GM21576 (cell line): ENCODE measurements around the gene TBC1D8B.
A peak's percentile ranks its signal among the peaks of the same experiment; 100 is the strongest.
"Not testable (repeated sequence)": the region's sequence is repeated elsewhere in the genome, so short reads cannot be mapped to it uniquely, and the experiment has no call there.

Source experiments
- ATAC-seq: cut with Tn5 transposase; IDR thresholded peaks from one replicate; pipeline ENCODE4 v1.9.1; 2021; ENCODE audit warnings: mild to moderate bottlenecking, moderate library complexity; ENCODE audit not compliant: unreplicated experiment

Gene TBC1D8B

DNA sequence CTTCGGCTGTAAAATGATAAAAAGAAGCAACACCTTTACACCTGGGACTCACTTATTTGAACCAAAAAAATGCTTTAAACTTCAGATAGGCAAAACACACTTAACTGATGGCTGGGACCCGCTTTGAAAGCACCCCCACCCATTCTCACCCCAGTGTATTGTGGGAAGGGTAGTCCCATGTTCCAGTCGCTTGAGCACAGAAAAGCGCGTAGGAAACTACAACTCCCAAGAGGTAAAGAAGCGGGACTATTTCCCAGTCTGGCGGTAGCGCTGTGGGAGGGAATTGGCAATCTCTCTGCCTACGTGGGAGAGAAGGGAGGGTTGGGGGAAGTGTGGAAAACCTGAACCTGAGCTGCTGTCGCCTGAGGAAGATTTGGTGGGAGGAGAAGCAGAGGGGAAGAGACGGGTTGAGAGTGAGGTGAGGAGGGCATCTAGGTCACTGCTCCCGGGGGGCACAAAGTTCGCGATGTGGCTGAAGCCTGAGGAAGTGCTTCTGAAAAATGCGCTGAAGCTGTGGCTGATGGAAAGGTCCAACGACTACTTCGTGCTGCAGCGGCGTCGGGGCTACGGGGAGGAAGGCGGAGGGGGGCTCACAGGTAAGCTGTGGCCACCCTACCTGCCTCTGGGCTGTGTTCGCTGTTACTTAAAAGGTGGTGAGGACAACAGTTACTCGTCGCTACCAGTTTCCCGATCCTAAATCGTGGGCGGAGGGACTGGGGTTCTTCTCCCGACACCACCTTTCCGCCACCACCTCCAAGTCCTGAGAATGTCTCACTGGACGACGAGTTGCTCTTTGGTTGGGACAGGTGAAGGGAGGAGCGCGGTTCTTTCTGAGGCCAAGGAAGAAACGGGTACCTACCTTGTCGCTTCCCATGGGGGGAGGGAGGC lies at the start of gene TBC1D8B:
TSS of gene TBC1D8B (plus strand) at position 286 of the 888 bp plus-strand sequence. CDS start at position 467, 181 bp downstream.
- ATAC-seq, result peak; percentile 94

DNA sequence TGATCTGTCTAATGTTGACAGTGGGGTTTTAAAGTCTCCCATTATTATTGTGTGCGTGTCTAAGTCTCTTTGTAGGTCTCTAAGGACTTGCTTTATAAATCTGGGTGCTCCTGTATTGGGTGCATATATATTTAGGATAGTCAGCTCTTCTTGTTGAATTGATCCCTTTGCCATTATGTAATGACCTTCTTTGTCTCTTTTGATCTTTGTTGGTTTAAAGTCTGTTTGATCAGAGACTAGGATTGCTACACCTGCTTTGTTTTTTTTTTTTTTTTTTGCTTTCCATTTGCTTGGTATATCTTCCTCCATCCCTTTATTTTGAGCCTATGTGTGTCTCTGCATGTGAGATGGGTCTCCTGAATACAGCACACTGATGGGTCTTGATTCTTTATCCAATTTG lies 33.2 kb upstream of the TBC1D8B start:
- not testable (repeated sequence) for ATAC-seq

- no peak for ATAC-seq
Observed at GRCh38 chrX:106774981-106775380, 27.5 kb upstream of the TBC1D8B start.

DNA sequence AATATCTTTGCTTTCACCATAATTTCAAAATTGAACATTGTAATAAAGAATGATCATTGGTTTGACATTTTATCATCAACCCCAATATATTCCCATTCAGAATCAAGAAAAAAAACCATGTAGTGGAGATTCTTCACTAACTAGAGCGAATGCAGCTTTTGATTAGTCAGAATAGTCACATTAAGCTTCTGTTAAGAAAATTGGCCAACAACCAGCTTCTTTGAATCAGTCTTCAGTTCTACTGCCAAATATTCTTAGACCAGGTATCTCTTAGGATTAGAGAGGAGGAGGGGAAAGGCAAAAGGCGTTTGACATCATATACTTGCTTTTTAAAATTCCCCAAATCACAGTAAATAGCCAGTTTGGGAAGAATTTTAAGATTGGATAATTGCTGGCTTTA lies 22.2 kb upstream of the TBC1D8B start:
- no peak for ATAC-seq

DNA sequence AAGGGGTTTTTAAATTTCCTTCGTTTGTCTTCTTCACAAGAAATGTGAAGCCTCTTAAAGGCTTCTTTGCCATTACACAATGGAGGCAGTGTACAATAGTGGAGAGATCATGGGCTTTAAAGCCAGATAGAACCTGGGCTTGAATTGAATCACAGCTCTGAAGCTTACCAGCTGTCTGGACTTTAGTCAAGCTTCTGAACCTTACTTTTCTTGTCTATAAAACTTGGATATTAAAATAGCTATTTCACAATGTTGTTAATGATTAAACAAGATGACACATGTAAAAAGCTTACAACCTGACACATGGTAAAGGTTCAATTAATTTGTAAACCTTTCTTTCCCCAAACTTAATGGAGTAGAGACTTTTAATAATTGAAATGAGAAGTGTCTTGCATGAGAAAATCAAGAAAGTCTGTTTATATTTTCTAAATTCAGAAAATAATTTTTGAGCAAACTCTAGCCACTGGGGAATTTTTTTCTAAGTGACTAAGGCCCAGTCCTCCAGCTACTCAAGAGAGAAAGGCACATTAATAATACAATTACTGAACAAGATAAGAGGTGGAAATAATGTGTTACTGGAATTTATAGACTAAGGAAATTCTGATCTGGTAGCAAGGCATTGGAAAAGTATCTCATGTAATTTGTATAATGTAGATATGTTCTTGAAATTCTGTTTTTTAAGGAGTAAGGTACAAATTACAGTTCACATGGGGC lies 21.7 kb upstream of the TBC1D8B start:
- ATAC-seq, result no peak

DNA sequence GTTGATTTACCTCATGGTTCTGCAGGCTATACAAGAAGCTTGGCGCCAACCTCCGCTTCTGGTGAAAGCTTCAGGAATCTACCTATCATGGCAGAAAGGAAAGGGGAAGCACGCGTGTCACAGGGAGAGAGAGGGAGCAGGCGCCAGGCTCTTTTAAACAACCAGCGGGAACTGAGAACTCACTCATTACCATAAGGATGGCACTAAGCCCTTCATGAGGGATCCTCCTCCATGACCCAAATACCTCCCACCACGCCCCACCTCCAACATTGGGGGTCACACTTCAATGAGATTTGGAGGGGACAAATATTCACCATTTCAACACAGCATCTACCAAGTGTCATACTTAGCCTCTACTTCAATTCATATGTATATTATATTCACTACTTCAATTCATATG lies 18.8 kb upstream of the TBC1D8B start:
- ATAC-seq, result no peak

DNA sequence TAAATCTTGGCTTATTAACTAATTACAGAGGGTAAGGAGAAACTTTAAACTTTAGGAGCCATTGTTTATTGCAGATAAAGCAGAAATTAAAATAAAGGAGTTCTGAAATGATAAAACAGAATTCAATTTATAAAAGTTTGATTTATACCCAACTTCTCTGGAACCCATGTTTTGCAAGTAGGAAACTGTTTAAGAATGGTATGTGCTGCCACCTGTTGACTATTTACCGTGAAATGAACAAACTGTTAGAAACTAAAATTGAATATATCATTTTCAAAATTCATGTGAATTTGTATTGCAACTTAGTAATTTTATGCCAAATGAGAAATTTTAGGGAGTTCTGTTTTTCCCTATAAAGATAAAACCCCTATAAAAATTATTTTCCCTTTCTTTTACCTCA lies 11.0 kb upstream of the TBC1D8B start:
- no peak for ATAC-seq

GRCh38 chrX:106802063-106802387 lies 448 bp upstream of the TBC1D8B start:
- ATAC-seq, result no peak

DNA sequence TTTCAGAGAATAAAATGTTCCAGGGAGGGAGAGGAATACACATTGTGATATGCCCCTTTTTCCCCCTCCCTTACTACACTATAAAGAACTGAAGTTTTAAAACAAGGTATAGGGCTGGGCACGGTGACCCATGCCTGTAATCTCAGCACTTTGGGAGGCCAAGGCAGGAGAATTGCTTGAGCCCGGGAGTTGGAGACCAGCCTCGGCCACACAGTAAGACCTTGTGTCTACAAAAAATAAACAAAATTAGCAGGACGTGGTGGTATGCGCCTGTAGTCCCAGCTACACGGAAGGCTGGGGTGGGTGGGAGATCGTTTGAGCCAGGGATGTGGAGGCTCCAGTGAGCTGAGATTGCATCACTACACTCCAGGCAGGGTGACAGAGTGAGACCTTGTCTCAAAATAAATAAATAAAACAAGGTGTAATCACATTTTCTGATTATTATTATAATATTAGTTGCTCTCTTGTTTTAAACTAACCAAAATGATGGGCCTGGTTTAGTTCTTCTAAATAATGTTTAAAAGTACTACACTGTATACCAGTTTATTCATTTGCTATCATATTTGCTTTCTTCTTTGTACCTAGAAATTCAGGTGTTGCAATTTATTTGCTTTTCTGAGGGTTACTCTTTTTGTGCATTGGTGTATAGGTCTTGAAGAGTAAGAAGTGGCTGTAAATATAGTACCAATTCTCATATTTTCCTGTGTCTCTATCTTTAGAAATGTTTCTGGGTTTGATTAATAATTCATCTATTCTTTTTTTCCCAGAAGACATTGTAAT lies 8.8 kb downstream of the TBC1D8B start:
- ATAC-seq, result no peak

GRCh38 chrX:106812930-106813329 lies 10.5 kb downstream of the TBC1D8B start:
- ATAC-seq, result not testable (repeated sequence)

GRCh38 chrX:106814093-106814492 lies 11.6 kb downstream of the TBC1D8B start:
- ATAC-seq, result not testable (repeated sequence)

DNA sequence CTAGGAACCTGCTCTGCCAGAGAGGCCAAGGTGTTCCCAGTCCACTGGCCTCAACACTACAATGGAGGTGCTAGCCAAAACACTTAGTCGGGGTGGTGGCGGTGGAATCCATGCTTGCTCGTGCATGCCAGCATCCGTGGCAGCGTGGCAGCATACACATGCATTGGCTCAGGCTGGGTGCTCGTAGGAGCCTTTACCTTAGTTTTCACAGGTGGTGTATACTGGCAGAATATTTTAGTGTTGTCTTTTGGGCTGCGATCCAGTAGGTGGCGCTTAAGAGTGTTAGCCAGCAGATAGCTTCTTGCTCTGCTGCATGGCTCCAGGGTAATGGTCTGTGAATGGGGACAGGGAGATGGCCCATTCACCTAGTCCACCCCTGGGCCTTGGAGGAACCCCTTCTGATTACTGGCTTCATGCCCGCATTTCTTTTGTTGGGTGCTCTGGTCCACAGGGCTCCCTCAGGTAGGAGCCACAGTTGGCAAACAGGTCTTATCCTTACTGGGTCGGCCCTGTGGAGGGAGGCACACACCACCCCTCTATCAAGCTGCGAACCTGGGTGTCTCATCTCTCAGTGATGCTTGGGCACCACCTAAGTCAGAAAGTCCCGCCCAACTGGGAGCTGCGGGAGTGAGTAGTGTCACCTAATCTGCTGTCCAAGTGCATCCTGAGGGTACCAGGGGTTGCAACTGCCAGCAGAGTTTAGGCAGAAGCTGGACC lies 60.7 kb downstream of the TBC1D8B start:
- peak; percentile 63 for ATAC-seq

GRCh38 chrX:106863697-106864096 lies 61.2 kb downstream of the TBC1D8B start:
- no peak for ATAC-seq

- not testable (repeated sequence) for ATAC-seq
Observed at GRCh38 chrX:106872796-106873195, 70.3 kb downstream of the TBC1D8B start.

GRCh38 chrX:106874075-106874474 lies 71.6 kb downstream of the TBC1D8B start:
- no peak for ATAC-seq

- no peak for ATAC-seq
Observed at GRCh38 chrX:106875151-106875550, 72.7 kb downstream of the TBC1D8B start.

GRCh38 chrX:106889468-106889867 lies 87.0 kb downstream of the TBC1D8B start:
- ATAC-seq, result no peak

GRCh38 chrX:106891762-106892460 lies 89.4 kb downstream of the TBC1D8B start:
- no peak for ATAC-seq

DNA sequence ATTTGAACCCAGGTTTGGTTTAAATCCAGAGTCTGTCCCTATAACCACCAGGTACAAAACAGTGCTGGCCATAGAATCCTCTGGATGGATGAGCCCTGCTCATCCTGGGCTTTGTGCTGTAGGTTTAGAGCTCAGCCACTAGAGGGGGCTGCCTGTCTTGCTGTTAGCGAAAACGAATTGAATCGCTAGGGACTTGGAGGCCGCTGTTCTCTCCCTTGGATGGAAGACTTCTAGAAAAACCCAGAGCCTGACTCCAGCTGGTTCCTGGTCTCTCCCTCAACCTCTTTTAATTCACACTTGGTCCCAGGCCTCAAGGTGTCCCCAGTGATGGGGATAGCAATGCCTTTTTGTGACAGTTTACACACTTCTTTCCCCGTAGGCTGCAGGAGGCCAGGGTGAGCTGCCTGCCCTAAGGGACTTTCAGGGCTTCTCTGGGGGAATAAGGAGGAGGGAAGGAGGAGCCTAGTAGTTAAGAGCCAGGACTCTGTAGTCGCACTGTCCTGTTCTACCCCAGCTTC lies 92.0 kb downstream of the TBC1D8B start:
- peak; percentile 83 for ATAC-seq

DNA sequence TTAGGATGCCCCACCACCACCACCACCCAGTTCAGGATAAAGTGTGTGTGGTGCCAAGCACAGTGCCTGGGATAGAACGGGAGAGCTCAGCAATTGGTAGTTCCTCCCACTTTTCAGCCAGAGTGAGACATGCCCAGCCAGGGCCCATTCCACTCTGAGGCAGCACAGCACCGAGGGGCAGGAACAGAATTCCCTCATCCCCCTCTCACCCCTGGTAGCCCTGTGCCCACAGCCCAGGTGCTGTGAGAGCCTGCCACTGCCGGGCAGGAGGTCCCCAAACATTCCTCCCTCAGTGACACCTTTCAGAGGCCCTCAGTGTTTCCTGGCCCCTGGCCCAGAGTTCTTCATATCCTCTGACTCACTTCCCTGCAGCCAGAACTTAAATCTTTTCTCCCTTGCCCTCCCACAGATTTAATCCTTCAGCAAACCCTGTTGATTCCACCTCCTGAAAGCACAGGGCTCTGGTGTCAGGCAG lies 92.5 kb downstream of the TBC1D8B start:
- ATAC-seq, result no peak
